KBM-7 (cell line): Measurements from ENCODE around the gene HMGN5.

Source experiments
- DNase-seq: peaks from one replicate; pipeline ENCODE4 v3.0.0-alpha.2; 2015
- in situ Hi-C: fragments of 300-500 bp; cut with MboI; formaldehyde crosslinking; loops from 2 replicates; pipeline ENCODE4 v1.14.3; 2020; ENCODE audit warnings: low sequenced_read_pairs, low pct_unique_long_range_greater_than_20kb, mixed read lengths

Gene HMGN5, protein sequence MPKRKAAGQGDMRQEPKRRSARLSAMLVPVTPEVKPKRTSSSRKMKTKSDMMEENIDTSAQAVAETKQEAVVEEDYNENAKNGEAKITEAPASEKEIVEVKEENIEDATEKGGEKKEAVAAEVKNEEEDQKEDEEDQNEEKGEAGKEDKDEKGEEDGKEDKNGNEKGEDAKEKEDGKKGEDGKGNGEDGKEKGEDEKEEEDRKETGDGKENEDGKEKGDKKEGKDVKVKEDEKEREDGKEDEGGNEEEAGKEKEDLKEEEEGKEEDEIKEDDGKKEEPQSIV

DNA sequence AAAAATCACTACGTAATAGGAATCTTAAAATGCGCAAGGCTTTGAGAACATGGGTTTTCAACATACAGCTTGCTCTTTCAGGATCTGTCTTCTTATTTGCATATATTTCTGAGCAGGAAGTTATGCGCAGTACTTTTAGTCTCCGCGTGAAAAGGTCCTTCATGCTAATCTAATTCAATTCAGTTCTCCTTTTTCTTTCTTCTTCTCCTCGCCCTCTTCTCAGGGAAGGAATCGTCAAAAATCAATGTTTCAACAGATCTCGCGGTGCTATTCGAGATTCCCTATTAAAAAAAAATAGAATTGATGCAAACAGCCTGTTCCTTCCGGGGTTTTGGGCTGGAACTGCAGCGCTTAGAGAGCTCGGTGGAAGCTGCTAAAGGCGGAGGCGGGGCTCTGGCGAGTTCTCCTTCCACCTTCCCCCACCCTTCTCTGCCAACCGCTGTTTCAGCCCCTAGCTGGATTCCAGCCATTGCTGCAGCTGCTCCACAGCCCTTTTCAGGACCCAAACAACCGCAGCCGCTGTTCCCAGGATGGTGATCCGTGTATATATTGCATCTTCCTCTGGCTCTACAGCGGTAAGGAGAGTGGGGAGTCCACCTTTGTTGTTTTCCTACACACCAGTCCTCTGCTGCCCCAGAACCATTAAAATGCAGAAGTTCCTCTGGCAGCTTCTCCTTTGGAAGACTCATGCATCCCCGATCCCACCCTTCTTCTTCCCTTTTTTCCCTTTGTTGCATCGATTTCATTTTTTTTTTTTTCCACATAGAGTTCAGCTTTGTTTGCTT, at the start of gene HMGN5, which contains the start of gene SH3BGRL:
Gene HMGN5, minus strand, starts transcription at position 243 of the 785 bp plus-strand sequence. CDS start 80,364 bp downstream, outside the sequence.
Gene SH3BGRL, plus strand, starts transcription at position 432 of the 785 bp plus-strand sequence. Its CDS starts 99 bp downstream, at position 531.
- in situ Hi-C loops, result no loop called here
- peak; percentile 97 for DNase-seq

DNA sequence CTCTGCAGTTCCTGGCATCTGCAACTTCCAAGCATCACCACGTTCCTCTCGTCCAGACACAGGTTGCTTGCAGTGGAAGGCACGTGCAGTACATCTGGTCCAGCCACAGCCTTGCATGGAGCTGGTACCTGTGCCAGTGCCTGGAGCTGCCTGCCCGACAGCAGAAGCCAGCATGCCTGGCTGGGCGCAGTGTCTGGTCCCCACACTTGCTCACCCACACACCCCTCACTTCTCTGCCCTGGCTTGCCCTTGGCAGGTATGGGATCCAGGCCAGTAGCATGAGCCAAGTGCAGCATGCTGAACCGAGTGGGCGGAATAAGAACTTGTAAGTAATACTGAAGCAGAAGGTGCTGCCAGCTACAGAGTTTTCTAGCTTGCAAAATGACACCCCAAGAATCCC, 40.0 kb upstream of the HMGN5 start:
- no peak for DNase-seq
- in situ Hi-C loops, result no loop called here

DNA sequence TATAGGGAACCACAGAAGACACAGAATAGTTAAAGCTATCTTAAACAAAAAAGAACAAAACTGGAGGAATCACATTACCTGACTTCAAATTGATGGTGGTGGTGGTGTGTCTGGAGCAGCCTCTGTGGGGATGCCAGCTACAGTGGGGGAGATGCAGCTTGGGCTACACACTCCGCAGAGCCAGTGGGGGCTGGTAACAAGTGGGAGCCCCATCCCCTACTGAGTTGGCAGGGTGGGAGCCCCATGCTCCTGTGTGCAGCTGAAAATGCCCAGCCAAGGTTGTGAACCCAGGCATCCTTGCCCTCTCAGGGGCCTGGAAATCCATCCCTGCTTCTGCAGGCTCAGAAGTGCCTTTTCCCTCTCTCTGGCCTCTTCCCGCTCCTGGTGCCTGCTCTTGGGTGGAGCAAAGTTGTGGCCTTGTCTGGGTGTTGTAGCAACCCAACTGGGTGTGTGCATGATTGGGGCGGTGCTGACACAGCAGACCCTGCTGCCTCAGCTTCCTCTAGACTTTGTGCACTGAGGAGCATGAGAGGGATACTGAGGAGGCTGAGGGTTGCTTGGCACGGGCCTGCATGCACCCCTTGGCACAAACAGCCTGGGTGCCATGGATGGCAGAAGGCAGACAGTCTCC, 39.1 kb upstream of the HMGN5 start:
- in situ Hi-C loops, result no loop called here

DNA sequence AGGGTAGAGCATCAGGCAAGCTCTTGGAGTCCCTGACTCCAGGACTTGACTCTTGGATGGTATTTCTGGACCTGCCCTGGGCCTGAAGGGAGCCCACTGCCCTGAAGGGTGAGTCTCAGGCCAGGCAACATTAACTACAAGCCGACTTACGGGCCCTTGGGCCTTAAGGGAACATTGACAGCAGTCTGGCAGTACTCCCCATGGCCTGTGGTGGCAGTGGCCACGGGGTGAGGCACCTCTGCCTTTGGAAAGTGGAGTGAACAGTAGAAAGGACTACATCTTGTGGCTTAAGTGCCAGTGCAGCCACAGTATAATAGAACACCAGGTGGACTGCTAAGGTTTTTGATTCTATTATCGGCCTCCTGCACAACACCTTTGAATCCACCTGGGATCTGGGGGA, 36.5 kb upstream of the HMGN5 start:
- no peak for DNase-seq
- in situ Hi-C loops, result no loop called here

More for the DNA sequence above, 39.1 kb upstream of the HMGN5 start:
- DNase-seq, result no peak

DNA sequence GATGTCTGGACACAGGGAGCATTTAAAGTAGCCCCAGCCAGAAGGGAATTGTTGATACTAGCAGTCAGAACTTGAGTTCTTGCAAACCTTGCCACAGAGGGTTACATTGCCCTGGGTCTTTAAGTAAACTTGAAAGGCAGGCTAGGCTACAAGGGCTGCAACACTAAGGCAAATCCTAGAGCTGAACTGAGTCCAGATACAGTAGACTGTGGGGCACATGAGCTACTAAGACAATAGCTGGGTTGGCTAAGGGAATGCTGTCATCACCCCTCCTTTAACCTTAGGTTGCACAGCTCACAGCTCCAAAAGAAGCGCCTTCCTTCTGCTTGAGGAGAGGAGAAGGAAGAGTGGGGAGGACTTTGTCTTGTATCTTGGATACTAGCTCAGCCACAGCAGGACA, 35.8 kb upstream of the HMGN5 start:
- no peak for DNase-seq
- in situ Hi-C loops, result no loop called here

DNA sequence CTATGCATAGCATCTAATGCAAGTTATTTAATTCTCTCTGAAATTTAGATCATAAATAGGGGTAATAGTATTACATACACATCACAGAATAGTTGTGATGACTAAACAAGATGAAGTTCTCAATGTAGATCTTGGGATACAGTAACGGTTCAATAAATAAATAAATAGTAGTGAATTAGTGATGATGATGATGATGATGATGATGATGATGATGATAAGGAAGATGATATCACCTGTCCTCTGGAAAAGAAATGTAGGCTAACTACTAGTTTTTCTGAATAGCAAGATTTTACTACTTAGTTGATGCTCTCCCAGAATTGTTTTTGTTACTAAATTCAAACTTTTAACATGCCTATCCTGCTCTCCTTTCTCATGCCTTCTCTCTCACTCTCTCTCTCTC, 30.5 kb upstream of the HMGN5 start:
- DNase-seq, result no peak
- in situ Hi-C loops, result no loop called here

DNA sequence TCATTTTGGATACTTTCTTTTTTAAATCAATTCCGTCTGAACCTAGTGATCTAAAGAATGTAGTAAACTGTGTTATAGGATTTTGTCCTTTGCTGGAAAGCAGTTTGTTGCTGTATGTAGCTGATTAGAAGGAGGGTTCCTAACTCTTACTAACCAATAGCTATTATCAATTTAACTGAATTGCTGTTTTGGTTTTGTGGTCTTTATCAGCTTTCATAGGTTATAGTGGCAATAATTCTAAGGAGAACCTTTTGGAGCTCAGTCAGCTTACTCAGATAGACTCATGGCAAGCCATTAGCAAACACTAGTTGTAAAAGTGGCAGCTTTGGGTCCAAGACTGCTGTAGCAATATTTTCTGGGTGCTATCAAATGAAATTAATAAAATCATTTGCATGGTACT, 29.8 kb upstream of the HMGN5 start:
- no peak for DNase-seq
- in situ Hi-C loops, result no loop called here

DNA sequence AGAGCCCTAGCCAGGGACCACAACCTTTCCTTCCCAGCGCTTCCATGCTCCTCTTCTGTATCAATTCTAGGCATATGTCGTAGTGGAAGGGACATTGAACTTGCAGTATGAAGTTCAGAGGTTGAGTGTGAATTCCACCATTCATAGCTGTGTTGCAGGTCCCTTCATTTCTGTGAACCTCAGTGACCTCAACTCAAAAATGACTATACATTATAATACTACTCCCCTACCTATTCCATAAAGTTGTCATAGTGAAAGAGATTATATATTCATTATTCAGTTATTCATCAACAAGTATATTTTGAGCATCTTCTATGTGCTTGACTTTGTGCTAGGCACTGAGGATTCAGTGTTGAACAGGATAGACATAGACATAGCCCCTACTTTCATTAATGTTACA, 28.2 kb upstream of the HMGN5 start:
- DNase-seq, result no peak
- in situ Hi-C loops, result no loop called here

DNA sequence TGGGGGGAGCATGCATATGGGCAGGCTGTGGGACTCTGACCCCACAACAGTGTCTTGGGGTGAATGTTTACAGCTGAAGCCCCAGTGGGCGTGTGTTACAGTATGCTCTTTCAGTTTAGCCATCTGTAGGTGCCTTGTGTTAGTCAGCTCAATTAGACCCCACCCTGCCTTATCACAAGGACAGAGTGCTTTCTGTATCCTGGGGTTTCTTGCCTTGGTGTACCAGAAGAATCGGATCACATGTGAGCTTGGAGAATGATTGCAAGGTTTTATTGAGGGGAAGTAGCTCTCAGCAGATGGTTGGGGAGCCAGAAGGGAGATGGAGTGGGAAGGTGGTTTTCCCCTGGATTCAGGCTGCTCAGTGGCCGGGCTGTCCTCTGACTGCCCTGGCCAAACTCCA, 27.5 kb upstream of the HMGN5 start:
- DNase-seq, result no peak
- in situ Hi-C loops, result no loop called here

DNA sequence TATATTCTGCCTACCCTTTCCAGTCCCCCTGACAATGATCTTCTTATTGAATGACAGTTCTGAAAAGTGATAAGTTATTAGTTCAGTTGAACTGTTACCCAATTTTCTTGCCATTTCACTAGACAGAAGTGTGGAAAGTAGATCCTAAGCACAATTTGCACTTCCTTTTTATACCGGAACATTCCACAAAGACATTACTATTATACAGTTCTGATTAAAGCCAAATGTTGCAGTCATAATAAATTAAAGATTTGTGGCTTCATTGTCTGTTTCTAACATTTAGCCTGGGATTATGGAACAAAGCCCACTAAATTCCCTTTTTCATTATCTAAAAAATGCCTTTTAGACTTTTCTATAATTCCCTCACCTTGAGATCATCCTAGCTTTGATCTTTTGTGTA, 14.0 kb upstream of the HMGN5 start:
- no peak for DNase-seq
- in situ Hi-C loops, result no loop called here

DNA sequence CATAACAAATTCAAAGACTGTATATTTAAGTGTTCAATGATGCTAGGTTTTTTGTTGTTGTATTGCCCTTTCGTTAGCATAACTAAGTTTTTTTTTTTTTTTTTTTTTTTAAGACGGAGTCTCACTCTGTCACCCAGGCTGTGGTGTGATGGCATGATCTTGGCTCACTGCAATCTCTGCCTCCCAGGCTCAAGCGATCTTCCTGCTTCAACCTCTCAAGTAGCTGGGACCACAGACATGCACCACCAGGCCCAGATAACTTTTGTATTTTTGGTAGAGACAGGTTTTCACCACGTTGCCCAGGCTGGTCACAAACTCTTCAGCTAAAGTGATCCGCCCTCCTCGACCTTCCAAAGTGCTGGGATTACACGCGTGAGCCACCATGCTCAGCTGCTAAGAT, 7.2 kb upstream of the HMGN5 start:
- DNase-seq, result no peak
- in situ Hi-C loops, result no loop called here

DNA sequence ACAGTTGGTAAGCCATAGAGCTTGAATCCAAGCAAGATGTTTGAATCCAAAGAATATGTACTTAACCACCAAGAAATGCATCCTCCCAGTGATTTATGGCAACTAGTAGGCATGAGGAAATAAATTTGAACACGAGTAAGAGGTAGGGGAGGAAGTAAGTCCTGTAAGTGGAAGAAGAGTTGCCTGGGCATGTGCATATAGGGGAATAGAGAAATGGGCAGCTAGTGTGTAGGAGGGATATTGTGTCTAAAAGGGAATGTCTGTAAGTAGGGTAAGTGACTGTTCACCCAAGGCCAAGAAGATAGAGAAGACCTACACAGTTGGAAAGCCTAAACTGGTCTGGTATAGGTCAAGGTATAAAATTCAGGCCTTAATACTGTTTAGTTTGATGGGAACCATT, 4.8 kb upstream of the HMGN5 start:
- in situ Hi-C loops, result no loop called here
- DNase-seq, result peak; percentile 73

DNA sequence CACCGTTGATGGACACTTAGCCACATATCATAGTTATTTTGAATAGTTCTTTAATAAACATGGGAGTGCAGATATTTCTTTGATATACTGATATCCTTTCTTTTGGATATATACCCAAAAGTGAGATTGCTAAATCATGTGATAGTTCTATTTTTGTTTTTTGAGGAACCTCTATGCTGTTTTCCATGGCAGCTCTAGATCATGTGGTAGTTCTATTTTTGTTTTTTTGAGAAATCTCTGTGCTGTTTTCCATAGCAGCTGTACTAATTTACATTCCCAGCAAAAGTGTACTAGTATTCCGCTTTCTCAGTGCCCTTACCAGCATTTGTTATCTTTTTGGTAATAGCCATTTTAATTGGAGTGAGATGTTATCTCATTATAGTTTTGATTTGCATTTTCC, 3.8 kb upstream of the HMGN5 start:
- DNase-seq, result no peak
- in situ Hi-C loops, result no loop called here

DNA sequence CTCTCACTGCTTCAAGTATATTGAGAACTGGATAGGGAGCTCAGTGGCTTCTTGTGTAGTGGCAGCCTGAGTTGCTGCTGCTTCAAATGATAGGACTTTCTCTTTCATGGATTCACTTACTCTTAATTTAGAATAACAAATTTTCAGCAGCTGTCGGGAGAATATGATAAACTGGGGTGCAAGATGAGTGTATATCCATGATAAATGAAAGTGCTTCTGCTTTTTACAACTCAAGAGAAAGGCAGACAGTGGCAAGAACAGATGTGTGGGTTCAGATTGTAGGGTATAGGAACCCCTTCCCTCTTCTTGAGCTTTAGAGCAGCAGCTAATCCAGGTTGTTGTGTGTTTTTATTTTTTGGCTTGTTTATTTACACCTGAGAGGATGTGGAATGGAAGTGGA, 1.2 kb upstream of the HMGN5 start:
- in situ Hi-C loops, result no loop called here
- peak; percentile 54 for DNase-seq

DNA sequence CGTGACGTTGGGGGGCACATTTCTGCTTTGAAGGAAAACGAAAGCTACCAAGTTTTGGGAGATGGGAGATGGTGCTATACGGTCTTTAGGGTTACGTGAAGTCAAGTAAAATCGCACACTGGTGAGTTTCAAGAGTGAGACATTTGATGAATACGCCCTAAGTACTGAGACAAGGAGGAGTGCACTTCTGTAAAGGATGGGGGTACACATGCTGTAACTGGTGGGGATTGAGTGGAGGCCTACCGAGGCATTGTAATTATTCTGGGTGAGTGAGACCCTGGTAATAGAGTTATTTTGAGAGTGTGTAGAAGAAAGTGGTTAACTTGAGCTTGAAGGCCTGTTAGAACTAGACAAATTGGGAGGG, 725 bp upstream of the HMGN5 start:
- in situ Hi-C loops, result no loop called here
- DNase-seq, result no peak

DNA sequence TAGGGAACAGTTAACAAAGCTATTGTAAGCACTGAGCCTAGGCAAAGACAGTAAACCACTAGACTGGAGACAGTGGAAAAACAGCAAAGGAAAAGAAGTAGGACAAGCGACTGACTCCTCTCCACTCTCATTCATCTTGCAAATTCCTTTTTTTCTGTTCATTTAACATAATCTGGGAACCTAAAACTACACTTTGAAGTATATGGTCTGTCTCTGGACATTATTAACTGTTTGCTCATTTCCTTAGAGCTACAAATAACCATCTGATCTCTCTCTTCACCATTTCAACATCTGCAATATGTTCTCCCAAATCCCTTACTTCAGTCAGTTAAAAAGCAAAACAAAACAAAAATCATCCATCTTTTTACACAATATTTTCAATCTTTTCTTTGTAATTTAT, 642 bp downstream of the HMGN5 start:
- in situ Hi-C loops, result no loop called here
- no peak for DNase-seq

DNA sequence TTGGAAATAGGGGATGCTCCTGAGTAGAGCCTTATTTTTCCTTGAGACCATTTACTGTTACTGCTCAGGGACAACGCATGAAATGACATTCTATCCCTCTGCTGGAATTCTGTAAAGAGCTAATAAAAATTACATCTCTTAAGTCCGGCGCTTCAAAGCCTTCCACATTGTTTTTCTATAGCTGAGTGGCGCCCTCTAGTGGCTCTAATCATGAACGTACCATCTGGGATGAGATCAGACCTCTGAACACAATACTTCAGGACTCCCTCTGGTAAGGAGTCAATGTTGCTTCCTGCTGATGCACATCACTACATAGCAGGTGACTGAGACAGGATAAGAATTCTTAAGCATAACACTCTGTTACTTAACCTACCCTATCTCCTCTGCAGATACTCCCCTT, 6.0 kb downstream of the HMGN5 start:
- in situ Hi-C loops, result loop anchor here (25.0 kb wide), 1 partner anchor 167 kb away; no protein-coding TSS in a partner anchor
- DNase-seq, result peak; percentile 83

DNA sequence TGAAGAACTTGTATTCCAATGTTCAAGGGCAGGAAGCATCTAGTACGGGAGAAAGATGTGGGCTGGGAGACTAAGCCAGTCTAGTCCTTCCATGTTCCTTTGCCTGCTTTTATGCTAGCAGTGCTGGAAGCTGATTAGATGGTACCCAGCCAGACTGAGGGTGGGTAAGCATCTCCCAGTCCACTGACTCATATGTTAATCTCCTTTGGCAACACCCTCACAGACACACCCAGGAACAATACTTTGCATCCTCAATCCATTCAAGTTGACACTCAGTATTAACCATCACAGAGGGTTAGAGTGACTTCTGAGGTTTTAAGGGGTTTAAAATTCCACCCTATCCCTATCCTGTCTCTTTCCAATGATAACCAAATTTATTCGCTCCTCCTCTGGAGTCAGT, 6.5 kb downstream of the HMGN5 start:
- in situ Hi-C loops, result loop anchor here (25.0 kb wide), 1 partner anchor 167 kb away; no protein-coding TSS in a partner anchor
- DNase-seq, result no peak

DNA sequence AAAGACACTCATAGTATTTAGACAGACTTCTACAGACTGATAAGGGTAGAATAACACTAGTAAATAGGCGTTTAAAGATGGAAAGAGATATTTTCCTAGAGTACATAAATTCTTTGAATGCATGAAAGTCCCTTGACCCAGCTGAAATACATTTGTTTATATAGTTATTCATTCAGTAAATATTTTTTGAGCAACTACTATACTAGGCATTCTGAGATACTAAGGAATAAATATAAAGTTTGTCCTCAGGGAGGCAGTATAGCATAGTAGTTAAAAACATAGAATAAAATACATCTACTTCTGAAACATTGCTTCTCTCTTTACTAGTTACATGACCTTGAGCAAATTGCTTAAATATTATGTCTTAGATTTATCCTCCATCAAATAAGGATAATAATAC, 27.4 kb downstream of the HMGN5 start:
- in situ Hi-C loops, result no loop called here
- DNase-seq, result peak; percentile 62

DNA sequence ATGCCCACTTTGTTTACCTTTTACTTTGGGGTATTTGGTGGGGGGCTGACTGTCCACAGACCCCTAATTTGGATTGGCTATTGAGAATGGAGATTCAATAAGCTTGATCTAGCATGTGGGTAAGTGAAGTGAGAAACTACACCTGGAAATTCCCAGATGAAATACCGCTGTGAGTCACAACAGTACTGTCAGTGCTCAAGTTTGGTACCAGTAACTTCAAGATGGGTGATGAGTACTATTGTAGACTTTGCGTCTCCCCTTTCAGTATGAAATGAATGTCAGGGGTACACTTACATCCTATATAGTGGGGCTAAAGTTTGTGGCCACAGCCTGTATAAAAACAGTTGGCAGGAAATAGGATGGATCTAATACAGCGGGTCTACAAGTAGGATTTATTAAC, 33.3 kb downstream of the HMGN5 start:
- in situ Hi-C loops, result no loop called here
- no peak for DNase-seq
